ENCODE measurements around the gene NPAS4. TPM values are rescaled to one million over a fixed set of nuclear protein-coding genes. Genes with fewer than 3 reads are reported as not detected.

Gene NPAS4
- total RNA-seq, 2 experiments from 2014 or later, result not detected

- intact Hi-C loops (cut with micrococcal nuclease), result loop anchor here (1.0 to 5.0 kb wide), 6 partner anchors 14 to 271 kb away; partner anchors contain the start of genes NPAS4 and RBM4
- Mint-ChIP-seq H3K27me3 (ENCODE audit: low read depth) (peaks cover 7% of the 10 kb centered on the region), H3K4me3 (no peak overlapping the region), H3K27ac (no peak overlapping the region), H3K9me3 (no peaks in the 10 kb centered on the region), H3K36me3 (ENCODE audit: low read depth) (no peaks in the 10 kb centered on the region), H3K4me1 (ENCODE audit: low read depth) (peaks cover 4% of the 10 kb centered on the region)
- no peak for DNase-seq
- CTCF ChIA-PET, result interaction anchor here (0.7 to 6.3 kb wide), 9 partner anchors 10 to 271 kb away, joined by 3 to 28 read pairs (median 7); partner anchors contain the start of genes MRPL11 and NPAS4
Measured at GRCh38 chr11:66407651-66408050, 13.2 kb upstream of the NPAS4 start.

- DNase-seq, result peak; percentile 93
- H3K4me3 Mint-ChIP-seq, result peak overlapping the region; percentile 68
- peaks cover 4% of the 10 kb centered on the region for H3K4me1 Mint-ChIP-seq (ENCODE audit: low read depth)
- peaks cover 9% of the 10 kb centered on the region for H3K27me3 Mint-ChIP-seq (ENCODE audit: low read depth)
- no peaks in the 10 kb centered on the region for H3K9me3 Mint-ChIP-seq
- no peaks in the 10 kb centered on the region for H3K36me3 Mint-ChIP-seq (ENCODE audit: low read depth)
- no peak overlapping the region for H3K27ac Mint-ChIP-seq
- intact Hi-C loops (cut with micrococcal nuclease), result loop anchor here (1.0 to 5.0 kb wide), 6 partner anchors 13 to 270 kb away; partner anchors contain the start of genes NPAS4 and RBM4
- CTCF ChIA-PET, result interaction anchor here (0.6 to 6.3 kb wide), 18 partner anchors 8 to 330 kb away, joined by 3 to 28 read pairs (median 4); partner anchors contain the start of genes ACTN3, DPP3, MRPL11 and NPAS4
Measured at GRCh38 chr11:66408488-66409214, 12.2 kb upstream of the NPAS4 start.

GRCh38 chr11:66409226-66409625 lies 11.6 kb upstream of the NPAS4 start:
- no peak for DNase-seq
- H3K4me3 Mint-ChIP-seq, result no peak overlapping the region
- H3K9me3 Mint-ChIP-seq, result no peaks in the 10 kb centered on the region
- peaks cover 4% of the 10 kb centered on the region for H3K4me1 Mint-ChIP-seq (ENCODE audit: low read depth)
- CTCF ChIA-PET, result interaction anchor here (0.6 to 6.3 kb wide), 17 partner anchors 8 to 330 kb away, joined by 3 to 28 read pairs (median 4); partner anchors contain the start of genes ACTN3, DPP3, MRPL11 and NPAS4
- H3K27me3 Mint-ChIP-seq (ENCODE audit: low read depth), result peaks cover 14% of the 10 kb centered on the region
- H3K27ac Mint-ChIP-seq, result no peak overlapping the region
- no peaks in the 10 kb centered on the region for H3K36me3 Mint-ChIP-seq (ENCODE audit: low read depth)
- intact Hi-C loops (cut with micrococcal nuclease), result loop anchor here (5.0 kb wide), 1 partner anchor 228 kb away; the partner anchor contains the start of gene RBM4

- CTCF ChIA-PET, result interaction anchor here (6.3 kb wide), 1 partner anchor 19 kb away, joined by 28 read pairs; no protein-coding TSS in a partner anchor
- Mint-ChIP-seq H3K27ac (no peak overlapping the region), H3K4me3 (peak overlapping the region; percentile 25)
Measured at GRCh38 chr11:66410191-66410590, 10.6 kb upstream of the NPAS4 start.

GRCh38 chr11:66411323-66411722 lies 9.5 kb upstream of the NPAS4 start:
- intact Hi-C loops (cut with micrococcal nuclease), result no loop called here
- H3K9me3 Mint-ChIP-seq, result no peaks in the 10 kb centered on the region
- H3K27ac Mint-ChIP-seq, result no peak overlapping the region
- CTCF ChIA-PET, result interaction anchor here (0.8 to 6.3 kb wide), 2 partner anchors 12 to 18 kb away, joined by 3 to 28 read pairs; no protein-coding TSS in a partner anchor
- no peaks in the 10 kb centered on the region for H3K36me3 Mint-ChIP-seq (ENCODE audit: low read depth)
- H3K27me3 Mint-ChIP-seq (ENCODE audit: low read depth), result peaks cover 21% of the 10 kb centered on the region
- H3K4me1 Mint-ChIP-seq (ENCODE audit: low read depth), result peaks cover 5% of the 10 kb centered on the region
- H3K4me3 Mint-ChIP-seq, result no peak overlapping the region
- DNase-seq, result no peak

More at GRCh38 chr11:66410191-66410590, 10.6 kb upstream of the NPAS4 start:
- DNase-seq, result no peak
- Mint-ChIP-seq H3K4me1 (ENCODE audit: low read depth) (peaks cover 4% of the 10 kb centered on the region), H3K9me3 (no peaks in the 10 kb centered on the region), H3K27me3 (ENCODE audit: low read depth) (peaks cover 17% of the 10 kb centered on the region), H3K36me3 (ENCODE audit: low read depth) (no peaks in the 10 kb centered on the region)
- intact Hi-C loops (cut with micrococcal nuclease), result loop anchor here (1.0 kb wide), 1 partner anchor 39 kb away; the partner anchor contains the start of gene SLC29A2

GRCh38 chr11:66412110-66412509 lies 8.7 kb upstream of the NPAS4 start:
- H3K4me1 Mint-ChIP-seq (ENCODE audit: low read depth), result peaks cover 12% of the 10 kb centered on the region
- H3K27me3 Mint-ChIP-seq (ENCODE audit: low read depth), result peaks cover 26% of the 10 kb centered on the region
- no peaks in the 10 kb centered on the region for H3K36me3 Mint-ChIP-seq (ENCODE audit: low read depth)
- CTCF ChIA-PET, result interaction anchor here (0.8 to 6.3 kb wide), 2 partner anchors 12 to 17 kb away, joined by 3 to 28 read pairs; no protein-coding TSS in a partner anchor
- no peak for DNase-seq
- H3K27ac Mint-ChIP-seq, result no peak overlapping the region
- H3K9me3 Mint-ChIP-seq, result no peaks in the 10 kb centered on the region
- no peak overlapping the region for H3K4me3 Mint-ChIP-seq
- intact Hi-C loops (cut with micrococcal nuclease), result no loop called here

- Mint-ChIP-seq H3K27me3 (ENCODE audit: low read depth) (peaks cover 34% of the 10 kb centered on the region), H3K9me3 (no peaks in the 10 kb centered on the region), H3K36me3 (ENCODE audit: low read depth) (no peaks in the 10 kb centered on the region), H3K4me3 (no peak overlapping the region), H3K4me1 (ENCODE audit: low read depth) (peaks cover 22% of the 10 kb centered on the region), H3K27ac (no peak overlapping the region)
- intact Hi-C loops (cut with micrococcal nuclease), result no loop called here
- no peak for DNase-seq
- CTCF ChIA-PET, result interaction anchor here (1.7 kb wide), 1 partner anchor 16 kb away, joined by 5 read pairs; no protein-coding TSS in a partner anchor
Measured at GRCh38 chr11:66413167-66413566, 7.7 kb upstream of the NPAS4 start.

GRCh38 chr11:66414120-66414934 lies 6.5 kb upstream of the NPAS4 start:
- Mint-ChIP-seq H3K27ac (no peak overlapping the region), H3K4me1 (ENCODE audit: low read depth) (peaks cover 31% of the 10 kb centered on the region), H3K27me3 (ENCODE audit: low read depth) (peaks cover 45% of the 10 kb centered on the region), H3K9me3 (no peaks in the 10 kb centered on the region), H3K4me3 (no peak overlapping the region), H3K36me3 (ENCODE audit: low read depth) (no peaks in the 10 kb centered on the region)
- DNase-seq, result no peak
- CTCF ChIA-PET, result interaction anchor here (0.6 to 1.7 kb wide), 2 partner anchors 15 to 51 kb away, joined by 4 to 5 read pairs; no protein-coding TSS in a partner anchor
- intact Hi-C loops (cut with micrococcal nuclease), result no loop called here

GRCh38 chr11:66415423-66415822 lies 5.4 kb upstream of the NPAS4 start:
- no peaks in the 10 kb centered on the region for H3K36me3 Mint-ChIP-seq (ENCODE audit: low read depth)
- H3K27me3 Mint-ChIP-seq (ENCODE audit: low read depth), result peaks cover 52% of the 10 kb centered on the region
- DNase-seq, result no peak
- CTCF ChIA-PET, result interaction anchor here (2.0 kb wide), 1 partner anchor 23 kb away, joined by 12 read pairs; the partner anchor contains the start of gene MRPL11
- peaks cover 32% of the 10 kb centered on the region for H3K4me1 Mint-ChIP-seq (ENCODE audit: low read depth)
- no peak overlapping the region for H3K27ac Mint-ChIP-seq
- H3K9me3 Mint-ChIP-seq, result no peaks in the 10 kb centered on the region
- intact Hi-C loops (cut with micrococcal nuclease), result no loop called here
- H3K4me3 Mint-ChIP-seq, result no peak overlapping the region

- Mint-ChIP-seq H3K9me3 (no peaks in the 10 kb centered on the region), H3K4me1 (ENCODE audit: low read depth) (peaks cover 32% of the 10 kb centered on the region), H3K27me3 (ENCODE audit: low read depth) (peaks cover 55% of the 10 kb centered on the region), H3K4me3 (no peak overlapping the region), H3K27ac (no peak overlapping the region), H3K36me3 (ENCODE audit: low read depth) (no peaks in the 10 kb centered on the region)
- intact Hi-C loops (cut with micrococcal nuclease), result no loop called here
- CTCF ChIA-PET, result interaction anchor here (1.1 to 2.7 kb wide), 5 partner anchors 10 to 28 kb away, joined by 4 to 20 read pairs (median 12); partner anchors contain the start of gene MRPL11
- peak; percentile 51 for DNase-seq
Measured at GRCh38 chr11:66417000-66417399, 3.8 kb upstream of the NPAS4 start.

- intact Hi-C loops (cut with micrococcal nuclease), result loop anchor here (1.0 kb wide), 3 partner anchors 12 to 48 kb away; partner anchors contain the start of gene PELI3
- Mint-ChIP-seq H3K36me3 (ENCODE audit: low read depth) (no peaks in the 10 kb centered on the region), H3K4me1 (ENCODE audit: low read depth) (peaks cover 32% of the 10 kb centered on the region)
Measured at GRCh38 chr11:66418168-66418985, 2.5 kb upstream of the NPAS4 start.

More at GRCh38 chr11:66418168-66418985, 2.5 kb upstream of the NPAS4 start:
- Mint-ChIP-seq H3K9me3 (no peaks in the 10 kb centered on the region), H3K4me3 (peak overlapping the region; percentile 23), H3K27me3 (ENCODE audit: low read depth) (peaks cover 52% of the 10 kb centered on the region), H3K27ac (no peak overlapping the region)
- peak; percentile 83 for DNase-seq
- CTCF ChIA-PET, result interaction anchor here (0.7 to 2.7 kb wide), 11 partner anchors 11 to 260 kb away, joined by 3 to 20 read pairs (median 3); partner anchors contain the start of genes BBS1 and MRPL11
